SK-N-SH (cell line): ENCODE results near the gene DUSP1. TPM values are rescaled to one million over a fixed set of nuclear protein-coding genes. Genes with fewer than 3 reads are reported as not detected.
A peak's percentile ranks its signal among the peaks of the same experiment; 100 is the strongest.

ENCODE experiments used
- CTCF ChIA-PET: fragments of 300-600, 350-600 bp; formaldehyde crosslinking; extraction: SDS; loops from one replicate; lab custom pipeline; 2021; lab: Yijun Ruan, JAX
- POLR2A ChIA-PET: fragments of 350-600 bp; sonication (Branson Sonifier 250); formaldehyde crosslinking; extraction: SDS; loops from one replicate; lab custom pipeline; 2020; ENCODE audit warnings: antibody characterized with exemption, inconsistent platforms; lab: Yijun Ruan, JAX
- DNase-seq: peaks from one replicate; pipeline ENCODE4 v3.0.0; 2012
- H2AFZ ChIP-seq: fragments of 200-600 bp; sonication (generic); 2 replicates; pipeline ENCODE4 v1.8.1; 2016; ENCODE audit warnings: antibody characterized with exemption, mild to moderate bottlenecking, low read depth
- H3F3A ChIP-seq: fragments of 200-600 bp; sonication (generic); replicated peaks from 2 replicates; pipeline ENCODE3; 2016; ENCODE audit warnings: antibody characterized with exemption, mild to moderate bottlenecking; ENCODE audit not compliant: insufficient read depth
- H3K27ac ChIP-seq, 2 experiments: fragments of 200-500 bp in 1 of 2; fragments of 200-600 bp in 1 of 2; sonication (Bioruptor generic) in 1 of 2; sonication (generic), shearing (Covaris generic) in 1 of 2; 2 replicates each; pipeline versions ENCODE4 v1.5.1 to v1.6.1; 2014 to 2016; ENCODE audit warnings: low read depth in 2 of 2, inconsistent platforms in 1 of 2, low read length in 1 of 2, mild to moderate bottlenecking in 1 of 2, mixed read lengths in 1 of 2
- H3K27me3 ChIP-seq: fragments of 200-600 bp; sonication (generic), shearing (Covaris generic); 2 replicates; pipeline ENCODE4 v1.6.1; 2016; ENCODE audit warnings: mixed run types; ENCODE audit not compliant: insufficient read depth
- H3K36me3 ChIP-seq, 2 experiments: fragments of 200-500 bp in 1 of 2; fragments of 200-600 bp in 1 of 2; sonication (Bioruptor generic) in 1 of 2; sonication (generic) in 1 of 2; replicated peaks in 1 of 2; 2 replicates each; pipeline versions ENCODE3 to v1.5.1; 2014 to 2016; ENCODE audit warnings: low read length in 1 of 2, mild to moderate bottlenecking in 1 of 2; ENCODE audit not compliant: insufficient read depth in 2 of 2, control insufficient read depth in 1 of 2
- H3K4me1 ChIP-seq, 2 experiments: fragments of 200-500 bp in 1 of 2; fragments of 200-600 bp in 1 of 2; sonication (Bioruptor generic) in 1 of 2; sonication (generic), shearing (Covaris generic) in 1 of 2; 2 replicates each; pipeline versions ENCODE4 v1.5.1 to v1.6.1; 2014 to 2016; ENCODE audit warnings: low read depth in 1 of 2, low read length in 1 of 2, mixed run types in 1 of 2; ENCODE audit not compliant: insufficient read depth in 2 of 2, control insufficient read depth in 1 of 2
- H3K4me2 ChIP-seq: fragments of 200-600 bp; sonication (generic), shearing (Covaris generic); 2 replicates; pipeline ENCODE4 v1.6.1; 2017; ENCODE audit warnings: mixed run types
- H3K4me3 ChIP-seq, 2 experiments: fragments of 200-500 bp in 1 of 2; fragments of 200-600 bp in 1 of 2; sonication (Bioruptor generic) in 1 of 2; sonication (generic), shearing (Covaris generic) in 1 of 2; 2 replicates each; pipeline versions ENCODE4 v1.5.1 to v1.8.1; 2014 to 2016; ENCODE audit warnings: low read depth in 2 of 2, inconsistent platforms in 1 of 2, low read length in 1 of 2, mild to moderate bottlenecking in 1 of 2, mixed read lengths in 1 of 2, moderate library complexity in 1 of 2
- H3K79me2 ChIP-seq: fragments of 200-600 bp; sonication (generic); 2 replicates; pipeline ENCODE4 v1.8.1; 2017; ENCODE audit warnings: mild to moderate bottlenecking; ENCODE audit not compliant: insufficient read depth
- H3K9ac ChIP-seq: fragments of 200-600 bp; sonication (generic); 2 replicates; pipeline ENCODE4 v1.6.1; 2017; ENCODE audit warnings: mixed run types
- H3K9me2 ChIP-seq: fragments of 200-600 bp; sonication (generic); 2 replicates; pipeline ENCODE4 v1.6.1; 2017; ENCODE audit warnings: mixed run types
- H3K9me3 ChIP-seq: fragments of 200-600 bp; sonication (generic); 2 replicates; pipeline ENCODE4 v1.6.1; 2017; ENCODE audit warnings: mixed run types, mild to moderate bottlenecking, moderate library complexity
- H4K20me1 ChIP-seq: fragments of 200-600 bp; sonication (generic); 2 replicates; pipeline ENCODE4 v1.6.1; 2017; ENCODE audit warnings: mild to moderate bottlenecking, mixed run types; ENCODE audit not compliant: insufficient read depth
- CHD2 ChIP-seq: fragments of 150-350 bp; IDR thresholded peaks from 2 replicates; pipeline ENCODE4 v1.6.1; 2018; ENCODE audit warnings: low read length; ENCODE audit not compliant: partially characterized antibody
- FOXJ3 ChIP-seq: sonication (generic); formaldehyde crosslinking; IDR thresholded peaks from 2 replicates; pipeline ENCODE4 v1.5.1; 2020; ENCODE audit warnings: mild to moderate bottlenecking, missing genetic modification reagents
- FOXM1 ChIP-seq: IDR thresholded peaks from 2 replicates; pipeline ENCODE4 v1.4.0; 2012; ENCODE audit warnings: low read depth, mild to moderate bottlenecking
- GATA2 ChIP-seq: sonication (generic); formaldehyde crosslinking; IDR thresholded peaks from 2 replicates; pipeline ENCODE4 v1.5.0; 2020; ENCODE audit warnings: mild to moderate bottlenecking, missing genetic modification reagents
- MAX ChIP-seq: IDR thresholded peaks from 2 replicates; pipeline ENCODE4 v1.4.0; 2012; ENCODE audit warnings: low read depth
- MEF2A ChIP-seq: IDR thresholded peaks from 2 replicates; pipeline ENCODE4 v1.4.0; 2012; ENCODE audit warnings: low read depth, borderline replicate concordance
- NFIC ChIP-seq: IDR thresholded peaks from 2 replicates; pipeline ENCODE4 v1.4.0; 2012; ENCODE audit warnings: borderline replicate concordance
- NRF1 ChIP-seq: IDR thresholded peaks from 2 replicates; pipeline ENCODE4 v1.6.1; 2012; ENCODE audit warnings: low read depth, mild to moderate bottlenecking, low read length
- PBX3 ChIP-seq: IDR thresholded peaks from 2 replicates; pipeline ENCODE4; 2012
- POLR2AphosphoS5 ChIP-seq: IDR thresholded peaks from 2 replicates; pipeline ENCODE4 v1.6.1; 2012; ENCODE audit warnings: low read depth, low read length
- RAD21 ChIP-seq: IDR thresholded peaks from 2 replicates; pipeline ENCODE4 v1.6.1; 2012; ENCODE audit warnings: mild to moderate bottlenecking, low read length
- REST ChIP-seq: IDR thresholded peaks from 2 replicates; pipeline ENCODE4 v1.6.1; 2012; ENCODE audit warnings: mild to moderate bottlenecking, low read depth, low read length, moderate library complexity
- RFX5 ChIP-seq: IDR thresholded peaks from 2 replicates; pipeline ENCODE4 v1.6.1; 2012; ENCODE audit warnings: mild to moderate bottlenecking, improper control_type of control experiment, low read length
- RXRA ChIP-seq: IDR thresholded peaks from 2 replicates; pipeline ENCODE4 v1.4.0; 2012; ENCODE audit warnings: low read depth, mild to moderate bottlenecking, borderline replicate concordance
- TAF1 ChIP-seq: IDR thresholded peaks from 2 replicates; pipeline ENCODE4 v1.6.1; 2012; ENCODE audit warnings: low read depth, mild to moderate bottlenecking, low read length, moderate library complexity, borderline replicate concordance
- TCF12 ChIP-seq: IDR thresholded peaks from 2 replicates; pipeline ENCODE4 v1.4.0; 2012
- USF1 ChIP-seq: IDR thresholded peaks from 2 replicates; pipeline ENCODE4 v1.4.0; 2012; ENCODE audit warnings: low read depth, borderline replicate concordance
- YY1 ChIP-seq: IDR thresholded peaks from 2 replicates; pipeline ENCODE4 v1.4.0; 2012; ENCODE audit warnings: low read depth, mild to moderate bottlenecking
- ZBTB33 ChIP-seq: IDR thresholded peaks from 2 replicates; pipeline ENCODE4 v1.4.0; 2012; ENCODE audit warnings: low read depth, borderline replicate concordance
- WGBS: methylation state at CpG from one replicate; pipeline ENCODE4 v1.1.6; 2017; ENCODE audit warnings: low lambda C conversion rate; 5-methylcytosine and 5-hydroxymethylcytosine counted together
- polyA plus RNA-seq, 3 experiments: library from polyadenylated mRNA; depleted of rRNA; stranded (reverse); fragments of >200 nt; gene quantifications; 2 replicates each; pipeline ENCODE4 v1.2.3, GENCODE V29; 2012

The DUSP1 gene
- polyA plus RNA-seq, 1 of the 3 experiments (the other 2 are of a cell fraction), result 455 TPM

- Histone ChIP-seq H3K36me3 (no peaks in the 10 kb centered on the region), H3K27me3 (no peaks in the 10 kb centered on the region), H3K9me3 (no peaks in the 10 kb centered on the region), H3K4me2 (no peak overlapping the region), H3K9ac (no peak overlapping the region), H3K27ac (peak overlapping the region in 1 of 2 experiments; percentile 46; a peak in 2 of 4 replicates), H2AFZ (peak overlapping the region; percentile 50; the same call in 1 of the 2 replicates), H3K79me2 (no peaks in the 10 kb centered on the region), H3F3A (peaks cover 11% of the 10 kb centered on the region), H3K4me3 (no peak overlapping the region), H4K20me1 (no peaks in the 10 kb centered on the region), H3K4me1 (peaks cover 0 to 15% of the 10 kb centered on the region in 2 experiments; a peak in 2 of 4 replicates), H3K9me2 (no peaks in the 10 kb centered on the region)
- no peak for DNase-seq
- ChIA-PET CTCF (interaction anchor here (0.9 to 1.7 kb wide), 3 partner anchors 21 to 165 kb away, joined by 3 to 7 read pairs (median 4); no protein-coding TSS in a partner anchor), POLR2A (no interaction called here)
- TF ChIP-seq GATA2 (CRISPR knock-in tag) (no peak), TAF1 (no peak), FOXM1 (no peak), REST (no peak), USF1 (no peak), CHD2 (no peak), ZBTB33 (no peak), MEF2A (no peak), MAX (no peak), PBX3 (no peak), RXRA (no peak), NFIC (no peak), NRF1 (no peak), TCF12 (no peak), FOXJ3 (CRISPR knock-in tag) (no peak), POLR2AphosphoS5 (no peak), RFX5 (no peak), YY1 (no peak), RAD21 (no peak)
- WGBS, result 88% methylated on average over 17 of the region's 17 CpGs
These were observed 22.8 kb upstream of the DUSP1 start for GRCh38 chr5:172793577-172794488.
